IPS DF 19.7 (cell line): ENCODE results near the gene SPON1.
"Not testable (repeated sequence)": the region's sequence is repeated elsewhere in the genome, so short reads cannot be mapped to it uniquely, and the experiment has no call there.

ENCODE experiments used
- DNase-seq: peaks from one replicate; pipeline ENCODE4 v3.0.0-alpha.2; 2013; ENCODE audit warnings: low read depth, low spot score

The SPON1 gene

GRCh38 chr11:14242733-14243132 is 280.2 kb downstream of the SPON1 start:
- no peak for DNase-seq

GRCh38 chr11:14244926-14245325 is 282.4 kb downstream of the SPON1 start:
- no peak for DNase-seq

- DNase-seq = no peak
Observed at GRCh38 chr11:14245444-14245843, 282.9 kb downstream of the SPON1 start.

- no peak for DNase-seq
Observed at GRCh38 chr11:14248580-14248981, 286.1 kb downstream of the SPON1 start.

GRCh38 chr11:14249121-14249963 is 286.8 kb downstream of the SPON1 start:
- DNase-seq = no peak

- no peak for DNase-seq
Observed at GRCh38 chr11:14251754-14252153, 289.2 kb downstream of the SPON1 start.

GRCh38 chr11:14252501-14252900 is 290.0 kb downstream of the SPON1 start:
- DNase-seq = not testable (repeated sequence)

GRCh38 chr11:14253421-14253820 is 290.9 kb downstream of the SPON1 start:
- no peak for DNase-seq

GRCh38 chr11:14253840-14254239 is 291.3 kb downstream of the SPON1 start:
- DNase-seq = no peak

GRCh38 chr11:14254533-14255237 is 292.2 kb downstream of the SPON1 start:
- DNase-seq = no peak

GRCh38 chr11:14255238-14255534 is 292.7 kb downstream of the SPON1 start:
- no peak for DNase-seq

- DNase-seq = no peak
Observed at GRCh38 chr11:14258221-14258935, 295.9 kb downstream of the SPON1 start.

- DNase-seq = no peak
Observed at GRCh38 chr11:14259186-14259784, 296.8 kb downstream of the SPON1 start.

- DNase-seq = no peak
Observed at GRCh38 chr11:14259878-14260277, 297.4 kb downstream of the SPON1 start.

GRCh38 chr11:14261066-14261465 is 298.5 kb downstream of the SPON1 start:
- DNase-seq = no peak

- no peak for DNase-seq
Observed at GRCh38 chr11:14262271-14262846, 299.8 kb downstream of the SPON1 start.

GRCh38 chr11:14264966-14265365 is 302.4 kb downstream of the SPON1 start:
- DNase-seq = no peak

- DNase-seq = no peak
Observed at GRCh38 chr11:14266622-14267021, 304.1 kb downstream of the SPON1 start.

- DNase-seq = no peak
Observed at GRCh38 chr11:14267861-14268635, 305.5 kb downstream of the SPON1 start.

GRCh38 chr11:14269692-14270573 is 307.4 kb downstream of the SPON1 start:
- DNase-seq = no peak
